Omental fat pad (tissue), 4 donors: ENCODE measurements around the gene MCM3. TPM values are rescaled to one million over a fixed set of nuclear protein-coding genes. Genes with fewer than 3 reads are reported as not detected.
A peak's percentile ranks its signal among the peaks of the same experiment; 100 is the strongest.

Experiments used
- ATAC-seq: fragments of 150-250 bp; one replicate; pipeline ENCODE4 v1.9.1; 2016; ENCODE audit warnings: mild to moderate bottlenecking, moderate library complexity; ENCODE audit not compliant: low FRiP score
- DNase-seq: peaks from one replicate; pipeline ENCODE4 v3.0.0-alpha.2; 2019; ENCODE audit warnings: low spot score
- total RNA-seq, 4 donors: library from RNA; depleted of rRNA; stranded (reverse); fragments of >200 nt; gene quantifications; one replicate each; pipeline ENCODE4 v1.1.0, GENCODE V29; 2016
- TF ChIP-seq, protein P1 (sequence below), 3 donors: fragments of 450-650 bp; IDR thresholded peaks; one replicate each; pipeline ENCODE4 v1.5.1; 2016 to 2017; ENCODE audit warnings: antibody characterized with exemption in 3 of 3, mild to moderate bottlenecking in 3 of 3, moderate library complexity in 2 of 3

MCM3 gene
- total RNA-seq, result 10 to 100 TPM; 24.8 to 43.0 (median 32.3) TPM

DNA sequence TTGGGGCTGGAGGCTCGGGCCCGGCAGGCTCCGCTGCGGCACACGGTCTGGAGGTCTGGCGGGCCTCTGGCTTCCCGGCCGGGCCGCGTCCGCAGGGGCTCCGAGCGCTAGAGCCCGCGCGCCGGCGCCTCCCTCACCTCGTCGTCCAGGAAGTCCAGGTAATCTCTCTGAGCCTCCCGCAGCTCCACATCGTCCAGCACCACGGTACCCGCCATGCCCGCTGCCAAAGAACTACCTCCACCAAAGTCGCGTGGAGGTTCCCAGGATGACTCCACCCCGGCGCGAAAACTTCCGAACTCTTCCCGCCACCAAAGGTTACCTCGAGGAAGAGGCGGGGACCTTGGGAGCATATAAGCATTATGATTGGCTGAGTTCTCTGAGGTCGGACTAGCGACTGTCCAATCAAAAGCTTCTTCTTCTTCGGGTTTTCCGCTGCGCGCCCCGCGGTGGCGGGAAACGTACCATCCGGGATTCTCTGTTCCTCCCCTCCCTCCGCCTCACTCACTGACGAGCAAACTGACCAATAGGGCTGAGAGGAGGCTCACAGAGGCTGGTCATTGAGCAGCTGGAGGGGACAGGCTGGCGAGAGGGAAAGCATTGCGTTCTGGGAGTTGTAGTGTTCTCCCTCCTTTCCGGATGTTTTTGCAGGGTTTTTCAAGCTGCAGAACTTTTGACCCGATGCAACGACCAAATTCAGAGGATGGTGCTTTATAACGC lies at the start of gene MCM3:
TSS of gene MCM3 (minus strand) at position 283 of the 717 bp plus-strand sequence. CDS start at position 215, 68 bp downstream.
- TF ChIP-seq, protein P1, sequence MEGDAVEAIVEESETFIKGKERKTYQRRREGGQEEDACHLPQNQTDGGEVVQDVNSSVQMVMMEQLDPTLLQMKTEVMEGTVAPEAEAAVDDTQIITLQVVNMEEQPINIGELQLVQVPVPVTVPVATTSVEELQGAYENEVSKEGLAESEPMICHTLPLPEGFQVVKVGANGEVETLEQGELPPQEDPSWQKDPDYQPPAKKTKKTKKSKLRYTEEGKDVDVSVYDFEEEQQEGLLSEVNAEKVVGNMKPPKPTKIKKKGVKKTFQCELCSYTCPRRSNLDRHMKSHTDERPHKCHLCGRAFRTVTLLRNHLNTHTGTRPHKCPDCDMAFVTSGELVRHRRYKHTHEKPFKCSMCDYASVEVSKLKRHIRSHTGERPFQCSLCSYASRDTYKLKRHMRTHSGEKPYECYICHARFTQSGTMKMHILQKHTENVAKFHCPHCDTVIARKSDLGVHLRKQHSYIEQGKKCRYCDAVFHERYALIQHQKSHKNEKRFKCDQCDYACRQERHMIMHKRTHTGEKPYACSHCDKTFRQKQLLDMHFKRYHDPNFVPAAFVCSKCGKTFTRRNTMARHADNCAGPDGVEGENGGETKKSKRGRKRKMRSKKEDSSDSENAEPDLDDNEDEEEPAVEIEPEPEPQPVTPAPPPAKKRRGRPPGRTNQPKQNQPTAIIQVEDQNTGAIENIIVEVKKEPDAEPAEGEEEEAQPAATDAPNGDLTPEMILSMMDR (IDR thresholded peaks at IDR 0.05), result no peak
- DNase-seq (peak; percentile 89), ATAC-seq (peak; percentile 99)

DNA sequence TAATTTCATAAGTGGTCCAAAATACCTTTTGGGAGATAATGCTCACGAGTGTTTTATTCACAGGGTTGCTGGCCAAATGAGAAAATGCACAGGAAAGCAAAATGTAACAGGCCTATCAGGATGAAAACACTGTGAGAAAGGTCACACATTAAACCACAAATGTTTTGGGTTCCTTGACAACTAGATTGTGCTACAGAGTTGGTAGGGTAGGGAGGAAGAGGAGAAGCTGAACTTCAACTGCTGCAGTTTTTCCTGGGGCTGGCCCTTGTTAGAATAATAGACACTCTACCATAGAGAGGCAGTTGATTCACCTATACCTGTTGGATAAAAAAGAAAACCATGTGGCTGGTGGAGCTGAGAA lies 49.3 kb upstream of the MCM3 start:
- TF ChIP-seq, protein P1 (IDR thresholded peaks at IDR 0.05), result no peak
- DNase-seq, result no peak
- no peak for ATAC-seq

DNA sequence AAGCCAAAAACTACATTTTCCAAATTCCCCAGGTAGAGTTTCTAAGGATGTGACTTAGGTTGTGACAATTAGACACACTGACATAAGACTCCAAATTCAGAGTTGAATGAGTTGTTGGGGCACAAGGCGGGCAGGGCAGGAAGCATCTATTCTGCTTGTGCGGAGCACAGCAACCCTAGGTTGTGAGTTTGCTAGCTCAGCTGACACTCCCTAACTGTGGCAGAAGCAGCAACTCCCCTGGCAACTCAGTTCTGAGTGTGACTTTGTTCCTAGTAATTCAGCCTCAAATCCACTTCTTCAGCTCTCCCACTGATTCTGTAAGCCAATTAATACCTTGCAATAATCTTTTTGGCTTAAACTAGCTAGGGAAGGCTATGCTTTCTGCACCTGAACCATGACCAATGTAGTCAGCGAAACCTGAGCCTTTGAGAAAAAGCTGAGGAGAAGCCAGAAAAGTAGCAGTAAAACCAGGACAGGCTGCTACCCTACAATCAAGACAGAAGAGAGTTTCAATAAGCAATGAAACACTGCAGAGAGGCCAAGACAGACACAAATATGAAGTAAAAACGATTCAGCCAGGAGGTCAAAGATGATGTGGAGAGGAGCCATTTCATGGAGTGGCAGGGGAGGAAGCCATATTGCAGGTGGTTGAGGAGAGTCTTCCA lies 47.4 kb upstream of the MCM3 start:
- ATAC-seq (no peak), DNase-seq (no peak)
- TF ChIP-seq, protein P1 (IDR thresholded peaks at IDR 0.05), result no peak

DNA sequence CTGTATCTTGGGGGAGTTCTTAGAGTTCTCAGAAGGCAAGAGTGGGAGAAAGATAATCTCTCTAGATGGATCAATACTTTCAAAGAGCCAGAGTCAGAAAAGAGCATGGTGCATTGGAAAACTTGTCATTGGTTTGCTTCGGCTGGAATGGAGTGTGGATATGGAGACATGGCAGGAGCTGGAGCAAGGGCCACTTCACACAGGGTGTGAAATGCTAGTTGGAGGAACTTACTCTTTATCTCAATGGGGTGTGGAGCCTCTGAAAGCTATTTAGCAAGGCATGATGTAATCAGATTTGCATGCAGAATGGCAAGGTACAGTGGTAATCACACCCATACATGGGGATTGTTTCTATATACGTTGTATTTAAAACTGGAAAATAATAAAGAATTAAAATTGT lies 45.9 kb upstream of the MCM3 start:
- ATAC-seq, result no peak
- TF ChIP-seq, protein P1 (IDR thresholded peaks at IDR 0.05), result no peak
- no peak for DNase-seq

DNA sequence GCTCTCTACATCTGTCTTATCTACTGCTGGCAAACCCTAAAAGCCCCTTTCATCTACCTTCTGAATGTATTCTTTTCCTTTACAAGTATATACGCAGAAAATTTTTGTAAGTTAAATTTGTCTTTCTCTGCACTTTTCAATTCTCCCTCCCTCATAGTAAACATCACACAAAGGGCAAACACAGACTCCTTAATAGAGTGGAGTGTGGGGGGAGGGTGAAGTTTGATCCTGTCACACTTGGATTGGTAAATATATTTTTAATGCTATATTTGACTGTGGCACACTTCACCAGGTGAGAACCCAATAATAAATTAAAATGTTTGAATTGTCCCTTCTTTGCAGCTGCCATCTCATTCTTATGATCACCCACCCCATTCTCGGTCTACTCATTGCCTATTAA lies 44.2 kb upstream of the MCM3 start:
- TF ChIP-seq, protein P1 (IDR thresholded peaks at IDR 0.05), result no peak
- ATAC-seq (no peak), DNase-seq (no peak)

DNA sequence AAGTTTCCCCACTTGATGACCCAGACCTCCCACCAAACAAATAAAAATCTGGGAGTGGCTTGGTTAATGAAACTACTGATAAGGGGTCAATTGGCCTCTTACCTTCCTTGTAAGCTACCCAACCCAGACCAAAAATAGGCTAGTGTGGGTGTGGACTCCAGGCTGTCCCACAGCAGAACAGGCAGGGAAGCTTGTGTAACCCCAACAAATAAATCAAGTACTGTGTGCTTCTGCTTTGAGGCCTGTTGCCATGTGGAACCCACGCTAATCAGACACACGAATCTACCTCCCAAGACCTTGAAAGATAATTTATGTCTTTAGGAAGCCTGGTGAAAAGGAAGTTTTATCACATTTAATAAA lies 43.7 kb upstream of the MCM3 start:
- ATAC-seq (no peak), DNase-seq (no peak)
- TF ChIP-seq, protein P1 (IDR thresholded peaks at IDR 0.05), result no peak
